ENCODE results near the gene FKBP10. TPM values are rescaled to one million over a fixed set of nuclear protein-coding genes. Genes with fewer than 3 reads are reported as not detected.

FKBP10 gene
- total and polyA plus RNA-seq, 10 of the 15 experiments (the other 5 are each of a cell fraction or from before 2014, with no cell fraction given), result 0.02 to 4.7 (median 1.8) TPM

DNA sequence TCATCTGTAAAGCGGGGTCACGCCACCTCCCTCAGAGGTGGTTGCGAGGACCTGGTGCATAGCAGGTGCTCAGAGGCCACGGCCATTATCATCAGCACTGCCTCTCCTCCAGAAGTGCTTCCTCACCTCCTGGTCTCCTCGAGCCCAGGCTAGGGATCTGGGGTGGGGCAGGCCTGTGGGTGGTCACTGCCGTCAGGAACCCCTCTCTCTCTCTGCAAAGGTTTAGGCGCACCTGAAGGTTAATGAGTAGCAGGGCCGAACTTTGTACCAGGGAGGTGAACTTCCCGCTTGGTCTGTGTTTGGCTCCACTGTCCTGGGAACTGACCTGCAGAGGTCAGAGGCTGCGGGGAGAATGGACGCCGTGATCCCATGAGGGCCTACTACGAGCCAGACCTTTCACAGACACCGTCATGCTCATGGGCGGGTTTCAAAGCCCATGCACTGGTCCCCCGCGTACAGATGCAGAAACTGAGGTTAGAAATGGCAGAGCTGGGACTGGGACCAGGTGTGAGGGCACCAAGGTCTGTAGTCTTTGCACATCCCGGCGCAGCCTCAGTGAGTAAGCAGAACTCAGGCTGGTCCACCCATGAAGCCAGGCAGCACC is 40.1 kb upstream of the FKBP10 start:
- H3K9ac ChIP-seq (ENCODE audit: control insufficient read depth, insufficient read depth, low read length), result no peak overlapping the region
- ChIA-PET POLR2A (no interaction called here), RAD21 (ENCODE audit: unreplicated experiment) (interaction anchor here (0.6 kb wide), 1 partner anchor 89 kb away, joined by 3 read pairs; no protein-coding TSS in a partner anchor), SMC1A (ENCODE audit: uncharacterized antibody, unreplicated experiment) (interaction anchor here (2.4 kb wide), 1 partner anchor 13 kb away, joined by 8 read pairs; the partner anchor contains the start of gene JUP), CTCF (interaction anchor here (1.3 kb wide), 1 partner anchor 14 kb away, joined by 3 read pairs; the partner anchor contains the start of gene JUP)
- no peaks in the 10 kb centered on the region for H3K36me3 ChIP-seq (ENCODE audit: control insufficient read depth in 2 of 2, insufficient read depth in 2 of 2, low read length in 1 of 2)
- no peaks in the 10 kb centered on the region for H3K27me3 ChIP-seq (replicated peaks in 1 of 2; ENCODE audit: control insufficient read depth in 2 of 2, insufficient read depth in 2 of 2, low read length in 1 of 2)
- WGBS (ENCODE audit: insufficient coverage, insufficient replicate concordance, low lambda C conversion rate, missing lambda C conversion rate), result 67% methylated on average over 19 of the region's 19 CpGs
- H3K4me1 ChIP-seq (ENCODE audit: control insufficient read depth, insufficient read depth, low read length), result no peaks in the 10 kb centered on the region
- H3K4me2 ChIP-seq (ENCODE audit: control insufficient read depth, insufficient read depth), result no peak overlapping the region
- no peaks in the 10 kb centered on the region for H4K20me1 ChIP-seq (ENCODE audit: control insufficient read depth, insufficient read depth)
- peaks cover 4% of the 10 kb centered on the region for H3K79me2 ChIP-seq (ENCODE audit: control insufficient read depth, insufficient read depth, low read length)
- TF ChIP-seq MTA3 (IDR thresholded peaks at IDR 0.05; ENCODE audit: borderline replicate concordance, low read length), result no peak
- TF ChIP-seq POLR2AphosphoS2 (IDR thresholded peaks at IDR 0.05; ENCODE audit: low read depth, low read length), result no peak
- TF ChIP-seq BACH1 (IDR thresholded peaks at IDR 0.05; ENCODE audit: borderline replicate concordance), result no peak
- TF ChIP-seq, protein P1, sequence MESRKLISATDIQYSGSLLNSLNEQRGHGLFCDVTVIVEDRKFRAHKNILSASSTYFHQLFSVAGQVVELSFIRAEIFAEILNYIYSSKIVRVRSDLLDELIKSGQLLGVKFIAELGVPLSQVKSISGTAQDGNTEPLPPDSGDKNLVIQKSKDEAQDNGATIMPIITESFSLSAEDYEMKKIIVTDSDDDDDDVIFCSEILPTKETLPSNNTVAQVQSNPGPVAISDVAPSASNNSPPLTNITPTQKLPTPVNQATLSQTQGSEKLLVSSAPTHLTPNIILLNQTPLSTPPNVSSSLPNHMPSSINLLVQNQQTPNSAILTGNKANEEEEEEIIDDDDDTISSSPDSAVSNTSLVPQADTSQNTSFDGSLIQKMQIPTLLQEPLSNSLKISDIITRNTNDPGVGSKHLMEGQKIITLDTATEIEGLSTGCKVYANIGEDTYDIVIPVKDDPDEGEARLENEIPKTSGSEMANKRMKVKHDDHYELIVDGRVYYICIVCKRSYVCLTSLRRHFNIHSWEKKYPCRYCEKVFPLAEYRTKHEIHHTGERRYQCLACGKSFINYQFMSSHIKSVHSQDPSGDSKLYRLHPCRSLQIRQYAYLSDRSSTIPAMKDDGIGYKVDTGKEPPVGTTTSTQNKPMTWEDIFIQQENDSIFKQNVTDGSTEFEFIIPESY (IDR thresholded peaks at IDR 0.05), result no peak
- TF ChIP-seq SMARCA5 (IDR thresholded peaks at IDR 0.05), result no peak
- no peak for TF ChIP-seq RBBP5 (conservative IDR thresholded peaks at IDR 0.05)
- TF ChIP-seq, protein P2, sequence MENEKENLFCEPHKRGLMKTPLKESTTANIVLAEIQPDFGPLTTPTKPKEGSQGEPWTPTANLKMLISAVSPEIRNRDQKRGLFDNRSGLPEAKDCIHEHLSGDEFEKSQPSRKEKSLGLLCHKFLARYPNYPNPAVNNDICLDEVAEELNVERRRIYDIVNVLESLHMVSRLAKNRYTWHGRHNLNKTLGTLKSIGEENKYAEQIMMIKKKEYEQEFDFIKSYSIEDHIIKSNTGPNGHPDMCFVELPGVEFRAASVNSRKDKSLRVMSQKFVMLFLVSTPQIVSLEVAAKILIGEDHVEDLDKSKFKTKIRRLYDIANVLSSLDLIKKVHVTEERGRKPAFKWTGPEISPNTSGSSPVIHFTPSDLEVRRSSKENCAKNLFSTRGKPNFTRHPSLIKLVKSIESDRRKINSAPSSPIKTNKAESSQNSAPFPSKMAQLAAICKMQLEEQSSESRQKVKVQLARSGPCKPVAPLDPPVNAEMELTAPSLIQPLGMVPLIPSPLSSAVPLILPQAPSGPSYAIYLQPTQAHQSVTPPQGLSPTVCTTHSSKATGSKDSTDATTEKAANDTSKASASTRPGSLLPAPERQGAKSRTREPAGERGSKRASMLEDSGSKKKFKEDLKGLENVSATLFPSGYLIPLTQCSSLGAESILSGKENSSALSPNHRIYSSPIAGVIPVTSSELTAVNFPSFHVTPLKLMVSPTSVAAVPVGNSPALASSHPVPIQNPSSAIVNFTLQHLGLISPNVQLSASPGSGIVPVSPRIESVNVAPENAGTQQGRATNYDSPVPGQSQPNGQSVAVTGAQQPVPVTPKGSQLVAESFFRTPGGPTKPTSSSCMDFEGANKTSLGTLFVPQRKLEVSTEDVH (IDR thresholded peaks at IDR 0.05; ENCODE audit: low read depth, partially characterized antibody), result no peak
- TF ChIP-seq LARP7 (IDR thresholded peaks at IDR 0.05), result no peak
- TF ChIP-seq SRF (IDR thresholded peaks at IDR 0.05; ENCODE audit: low read depth in 2 of 2, low read length in 2 of 2), result no peak
- no peak for TF ChIP-seq PML (IDR thresholded peaks at IDR 0.05; ENCODE audit: low read length)
- TF ChIP-seq STAT1 (conservative IDR thresholded peaks at IDR 0.05), result no peak
- intact Hi-C loops (cut with micrococcal nuclease; ENCODE audit: unreplicated experiment) (no loop called here), in situ Hi-C loops (cut with MboI) (no loop called here)
- no peak for ATAC-seq
- H3K9me3 ChIP-seq (replicated peaks; ENCODE audit: control insufficient read depth, insufficient read depth, low read length), result no peaks in the 10 kb centered on the region
- DNase-seq (ENCODE audit: low read depth, low spot score), result no peak
- no peak for FAIRE-seq
- H3K4me3 ChIP-seq, result no peak overlapping the region
- no peak overlapping the region for H2AFZ ChIP-seq (ENCODE audit: control insufficient read depth, low read depth, low read length)
- H3K27ac ChIP-seq (ENCODE audit: control insufficient read depth, insufficient read depth), result no peak overlapping the region
- BruUV-seq (replicated peaks), result no TSS peak

Data from GM12878 (cell line).